SK-N-SH (cell line): Measurements from ENCODE around the gene CDH26.

Experiments
- CTCF ChIP-seq: fragments of 200-600 bp; sonication (generic); IDR thresholded peaks from 2 replicates; pipeline ENCODE4 v1.6.1; 2017; ENCODE audit warnings: antibody characterized with exemption, mild to moderate bottlenecking, moderate library complexity
- ELF1 ChIP-seq: IDR thresholded peaks from 2 replicates; pipeline ENCODE4 v1.4.0; 2012
- EZH2phosphoT487 ChIP-seq: fragments of 200-600 bp; sonication (generic); IDR thresholded peaks from 2 replicates; pipeline ENCODE4 v1.6.1; 2017; ENCODE audit warnings: low read depth, mixed run types, mild to moderate bottlenecking, antibody characterized with exemption, moderate library complexity, borderline replicate concordance
- FOXJ3 ChIP-seq: sonication (generic); formaldehyde crosslinking; IDR thresholded peaks from 2 replicates; pipeline ENCODE4 v1.5.1; 2020; ENCODE audit warnings: mild to moderate bottlenecking, missing genetic modification reagents
- GABPA ChIP-seq: IDR thresholded peaks from 2 replicates; pipeline ENCODE4 v1.4.0; 2012; ENCODE audit warnings: low read depth, mild to moderate bottlenecking
- MAX ChIP-seq: IDR thresholded peaks from 2 replicates; pipeline ENCODE4 v1.4.0; 2012; ENCODE audit warnings: low read depth
- POLR2AphosphoS5 ChIP-seq: IDR thresholded peaks from 2 replicates; pipeline ENCODE4 v1.6.1; 2012; ENCODE audit warnings: low read depth, low read length
- RAD21 ChIP-seq: IDR thresholded peaks from 2 replicates; pipeline ENCODE4 v1.6.1; 2012; ENCODE audit warnings: mild to moderate bottlenecking, low read length
- REST ChIP-seq: IDR thresholded peaks from 2 replicates; pipeline ENCODE4 v1.6.1; 2012; ENCODE audit warnings: mild to moderate bottlenecking, low read depth, low read length, moderate library complexity
- SMC3 ChIP-seq: IDR thresholded peaks from 2 replicates; pipeline ENCODE4 v1.6.1; 2012; ENCODE audit warnings: low read depth, low read length, improper control_type of control experiment
- TCF12 ChIP-seq: IDR thresholded peaks from 2 replicates; pipeline ENCODE4 v1.4.0; 2012
- USF2 ChIP-seq: fragments of 150-350 bp; IDR thresholded peaks from 2 replicates; pipeline ENCODE4 v1.6.1; 2017; ENCODE audit warnings: antibody characterized with exemption, low read length, low read depth, borderline replicate concordance

- TF ChIP-seq CTCF (no peak), POLR2AphosphoS5 (no peak), SMC3 (no peak), MAX (no peak), EZH2phosphoT487 (no peak), ELF1 (no peak), TCF12 (no peak), FOXJ3 (no peak), REST (no peak), USF2 (no peak), GABPA (no peak), RAD21 (no peak)
These were observed 55.3 kb downstream of the CDH26 start for GRCh38 chr20:60013296-60014139.
